ENCODE measurements around the gene FNDC8.

FNDC8 gene

GRCh38 chr17:35079547-35080423, 41.6 kb upstream of the FNDC8 start:
- no peak for TF ChIP-seq CTCF (IDR thresholded peaks at IDR 0.05; ENCODE audit: control insufficient read depth, insufficient read depth, low read depth, low read length, missing control alignments)
- DNase-seq (ENCODE audit: low read depth) = no peak
- no peak overlapping the region for H3K4me3 ChIP-seq (ENCODE audit: control insufficient read depth, low read depth, low read length)

DNA sequence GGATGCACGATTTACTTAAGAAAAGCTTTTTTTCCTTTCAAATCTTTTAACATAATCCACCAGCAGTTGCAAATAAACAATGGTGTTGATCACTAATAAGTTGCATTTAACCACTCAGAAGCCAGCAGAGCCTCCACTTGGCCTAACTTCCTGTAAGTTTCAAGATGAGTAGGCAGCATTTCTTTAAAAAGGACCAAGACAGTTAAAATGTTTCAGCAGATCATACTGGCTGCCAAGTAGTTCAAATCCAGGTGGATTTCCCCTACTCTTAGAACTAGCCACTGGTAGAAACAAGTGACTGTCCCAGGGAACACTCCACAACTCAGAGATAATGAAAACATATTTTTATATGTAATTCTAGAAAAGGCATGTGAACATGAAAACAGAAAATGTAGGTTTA, 40.9 kb upstream of the FNDC8 start:
- no peak for TF ChIP-seq CTCF (IDR thresholded peaks at IDR 0.05; ENCODE audit: control insufficient read depth, insufficient read depth, low read depth, low read length, missing control alignments)
- H3K4me3 ChIP-seq (ENCODE audit: control insufficient read depth, low read depth, low read length) = no peak overlapping the region
- no peak for DNase-seq (ENCODE audit: low read depth)

DNA sequence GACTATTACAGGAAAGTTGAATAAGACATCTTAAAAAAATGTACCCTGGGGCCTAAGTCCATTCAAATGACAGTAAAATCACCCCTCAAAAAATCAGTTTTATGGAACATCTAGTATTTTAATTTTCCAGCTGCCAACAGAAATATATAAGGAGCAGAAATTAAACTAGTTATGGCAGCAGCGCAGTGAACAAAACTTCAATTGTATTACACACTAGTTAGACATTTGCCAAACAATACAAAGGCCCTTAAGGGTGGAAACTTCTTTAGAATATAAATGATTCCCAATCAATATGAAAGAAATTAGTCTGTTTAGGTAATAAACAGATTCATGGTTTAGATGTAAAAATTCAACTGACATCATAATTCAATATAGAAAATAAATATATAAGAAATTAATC, 39.8 kb upstream of the FNDC8 start:
- no peak for DNase-seq (ENCODE audit: low read depth)
- no peak overlapping the region for H3K4me3 ChIP-seq (ENCODE audit: control insufficient read depth, low read depth, low read length)
- no peak for TF ChIP-seq CTCF (IDR thresholded peaks at IDR 0.05; ENCODE audit: control insufficient read depth, insufficient read depth, low read depth, low read length, missing control alignments)

DNA sequence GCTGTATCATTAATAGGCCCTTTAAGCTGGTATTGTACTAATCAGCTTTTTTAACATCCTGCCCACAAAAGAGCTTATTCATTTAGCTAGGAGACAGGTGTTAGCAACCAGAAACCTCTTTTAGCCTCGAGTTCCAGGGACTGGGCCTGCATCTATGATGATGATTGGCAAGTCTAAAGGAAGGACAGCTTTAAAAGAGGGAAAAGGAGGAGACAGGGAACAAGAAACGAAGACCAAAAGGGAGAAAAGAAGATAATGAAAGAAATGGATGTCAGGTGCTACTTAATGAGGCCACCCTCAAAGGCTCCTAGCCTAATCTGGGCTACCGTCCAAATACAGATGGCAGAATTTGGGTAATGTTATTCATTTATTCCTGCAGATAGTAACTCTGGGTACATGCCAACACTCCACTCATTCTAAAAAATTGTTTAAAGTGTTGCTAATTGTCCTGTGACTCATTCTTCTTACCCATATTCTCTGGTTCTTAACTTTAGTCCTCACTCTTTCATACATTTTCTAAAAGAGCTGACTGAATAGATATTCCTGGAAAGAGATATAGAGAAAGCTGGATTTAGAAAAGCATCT, 39.2 kb upstream of the FNDC8 start:
- DNase-seq (ENCODE audit: low read depth) = peak; percentile 67
- no peak for TF ChIP-seq CTCF (IDR thresholded peaks at IDR 0.05; ENCODE audit: control insufficient read depth, insufficient read depth, low read depth, low read length, missing control alignments)
- H3K4me3 ChIP-seq (ENCODE audit: control insufficient read depth, low read depth, low read length) = no peak overlapping the region

DNA sequence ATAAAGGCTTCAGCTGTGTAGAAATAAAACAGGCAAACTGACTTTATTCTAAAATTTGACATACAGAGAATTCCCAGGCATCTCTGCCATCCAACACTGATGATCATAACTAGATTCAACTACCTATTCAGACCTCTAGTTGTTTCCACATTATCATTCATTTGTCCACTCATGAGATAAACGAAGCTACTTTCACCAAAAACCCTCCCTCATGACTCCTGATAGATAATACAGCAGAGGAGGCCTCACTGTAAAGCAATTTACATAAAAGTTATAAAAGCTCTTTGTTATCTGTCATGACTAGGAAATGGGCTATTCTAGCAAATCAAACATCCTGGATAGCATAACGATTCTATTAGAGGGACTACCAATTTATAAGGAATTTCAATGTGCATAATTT, 38.3 kb upstream of the FNDC8 start:
- H3K4me3 ChIP-seq (ENCODE audit: control insufficient read depth, low read depth, low read length) = no peak overlapping the region
- DNase-seq (ENCODE audit: low read depth) = no peak

GRCh38 chr17:35084987-35085386, 36.4 kb upstream of the FNDC8 start:
- no peak for TF ChIP-seq CTCF (IDR thresholded peaks at IDR 0.05; ENCODE audit: control insufficient read depth, insufficient read depth, low read depth, low read length, missing control alignments)
- no peak overlapping the region for H3K4me3 ChIP-seq (ENCODE audit: control insufficient read depth, low read depth, low read length)
- no peak for DNase-seq (ENCODE audit: low read depth)

More for the DNA sequence above, 38.3 kb upstream of the FNDC8 start:
- TF ChIP-seq CTCF (IDR thresholded peaks at IDR 0.05; ENCODE audit: control insufficient read depth, insufficient read depth, low read depth, low read length, missing control alignments) = no peak

Data from AG09309 (cell line).